H9 (cell line): ENCODE measurements around the gene NAT14. TPM values are rescaled to one million over a fixed set of nuclear protein-coding genes. Genes with fewer than 3 reads are reported as not detected.

ENCODE experiments used
- DNase-seq: peaks from one replicate; pipeline ENCODE4 v3.0.0-alpha.2; 2017
- H2AFZ ChIP-seq: one replicate; pipeline ENCODE4 v1.6.1; 2013; ENCODE audit warnings: mild to moderate bottlenecking, low read length, control low read depth, moderate library complexity
- H2AK5ac ChIP-seq: 2 replicates; pipeline ENCODE4 v1.6.1; 2013; ENCODE audit warnings: low read length, control low read depth, mixed read lengths; ENCODE audit not compliant: insufficient read length
- H2BK120ac ChIP-seq: one replicate; pipeline ENCODE4 v1.6.1; 2013; ENCODE audit warnings: low read depth, mild to moderate bottlenecking, low read length, control low read depth, inconsistent platforms; ENCODE audit not compliant: poor library complexity, severe bottlenecking
- H2BK12ac ChIP-seq: 2 replicates; pipeline ENCODE4 v1.6.1; 2013; ENCODE audit warnings: low read length, control low read depth, mixed read lengths, low read depth; ENCODE audit not compliant: insufficient read length
- H2BK15ac ChIP-seq: 2 replicates; pipeline ENCODE4 v1.6.1; 2013; ENCODE audit warnings: low read depth, low read length, control low read depth
- H2BK20ac ChIP-seq: one replicate; pipeline ENCODE4 v1.6.1; 2013; ENCODE audit warnings: low read depth, mild to moderate bottlenecking, low read length, control low read depth, inconsistent platforms; ENCODE audit not compliant: poor library complexity, severe bottlenecking
- H2BK5ac ChIP-seq: 2 replicates; pipeline ENCODE4 v1.6.1; 2013; ENCODE audit warnings: low read length, control low read depth, mixed read lengths; ENCODE audit not compliant: insufficient read length
- H3K14ac ChIP-seq: 2 replicates; pipeline ENCODE4 v1.6.1; 2013; ENCODE audit warnings: low read length, control low read depth; ENCODE audit not compliant: insufficient read depth
- H3K18ac ChIP-seq: 2 replicates; pipeline ENCODE4 v1.6.1; 2013; ENCODE audit warnings: low read depth, mild to moderate bottlenecking, mixed read lengths, low read length, control low read depth; ENCODE audit not compliant: insufficient read length
- H3K23ac ChIP-seq: 2 replicates; pipeline ENCODE4 v1.6.1; 2013; ENCODE audit warnings: low read length, control low read depth, mixed read lengths, low read depth; ENCODE audit not compliant: insufficient read length
- H3K23me2 ChIP-seq: 2 replicates; pipeline ENCODE4 v1.6.1; 2013; ENCODE audit warnings: low read depth, mild to moderate bottlenecking, mixed read lengths, low read length, control low read depth; ENCODE audit not compliant: insufficient read length, poor library complexity, severe bottlenecking
- H3K27ac ChIP-seq: 2 replicates; pipeline ENCODE4 v1.5.1; 2013; ENCODE audit warnings: low read length, control low read depth, mixed read lengths, low read depth; ENCODE audit not compliant: insufficient read length
- H3K27me3 ChIP-seq: 2 replicates; pipeline ENCODE4 v1.6.1; 2013; ENCODE audit warnings: low read length, control low read depth, inconsistent platforms; ENCODE audit not compliant: insufficient read depth
- H3K4ac ChIP-seq: 2 replicates; pipeline ENCODE4 v1.6.1; 2013; ENCODE audit warnings: low read depth, mild to moderate bottlenecking, control low read depth, inconsistent platforms, low read length, moderate library complexity
- H3K4me1 ChIP-seq: 2 replicates; pipeline ENCODE4 v1.6.1; 2013; ENCODE audit warnings: low read length, control low read depth, inconsistent platforms; ENCODE audit not compliant: insufficient read depth
- H3K4me2 ChIP-seq: 2 replicates; pipeline ENCODE4 v1.6.1; 2013; ENCODE audit warnings: low read length, control low read depth, mixed read lengths; ENCODE audit not compliant: insufficient read length, insufficient read depth
- H3K56ac ChIP-seq: 2 replicates; pipeline ENCODE4 v1.6.1; 2013; ENCODE audit warnings: low read depth, mild to moderate bottlenecking, mixed read lengths, low read length, control low read depth; ENCODE audit not compliant: insufficient read length
- H3K79me1 ChIP-seq: 2 replicates; pipeline ENCODE4 v1.6.1; 2013; ENCODE audit warnings: low read depth, mild to moderate bottlenecking, moderate library complexity, low read length, control low read depth, inconsistent platforms; ENCODE audit not compliant: insufficient read depth, poor library complexity, severe bottlenecking
- H3K79me2 ChIP-seq: 2 replicates; pipeline ENCODE4 v1.6.1; 2013; ENCODE audit warnings: low read length, control low read depth, inconsistent platforms; ENCODE audit not compliant: insufficient read depth
- H3K9ac ChIP-seq: 2 replicates; pipeline ENCODE4 v1.6.1; 2013; ENCODE audit warnings: low read length, control low read depth, mixed read lengths; ENCODE audit not compliant: insufficient read length; ENCODE audit errors: extremely low read depth
- H3K9me3 ChIP-seq: one replicate; pipeline ENCODE4 v1.6.1; 2013; ENCODE audit warnings: low read depth, low read length, inconsistent platforms; ENCODE audit not compliant: control insufficient read depth
- H3T11ph ChIP-seq: one replicate; pipeline ENCODE4 v1.6.1; 2013; ENCODE audit warnings: mild to moderate bottlenecking, low read length, control low read depth, inconsistent platforms
- H4K20me1 ChIP-seq: one replicate; pipeline ENCODE4 v1.6.1; 2013; ENCODE audit not compliant: control insufficient read depth, insufficient read length, insufficient read depth
- H4K5ac ChIP-seq: 2 replicates; pipeline ENCODE4 v1.6.1; 2013; ENCODE audit warnings: low read depth, mild to moderate bottlenecking, mixed read lengths, low read length, control low read depth; ENCODE audit not compliant: insufficient read length
- H4K8ac ChIP-seq: replicated peaks from 2 replicates; pipeline ENCODE4 v1.6.1; 2013; ENCODE audit warnings: low read length, control low read depth, mixed read lengths, low read depth; ENCODE audit not compliant: insufficient read length
- H4K91ac ChIP-seq: 2 replicates; pipeline ENCODE4 v1.6.1; 2013; ENCODE audit warnings: low read depth, mild to moderate bottlenecking, moderate library complexity, mixed read lengths, low read length, control low read depth; ENCODE audit not compliant: insufficient read length
- H3K27ac Mint-ChIP-seq, 3 experiments: 2 replicates in 2 of 3; 3 replicates in 1 of 3; pipeline ENCODE4 v1.8.0; 2020 to 2021; ENCODE audit warnings: mixed read lengths in 3 of 3, mild to moderate bottlenecking in 1 of 3, moderate library complexity in 1 of 3
- H3K27me3 Mint-ChIP-seq: 2 replicates; pipeline ENCODE4 v1.8.0; 2021; ENCODE audit warnings: low read depth, mild to moderate bottlenecking, moderate library complexity, mixed read lengths
- H3K36me3 Mint-ChIP-seq, 3 experiments: 2 replicates in 2 of 3; 3 replicates in 1 of 3; pipeline ENCODE4 v1.8.0; 2020 to 2021; ENCODE audit warnings: low read depth in 3 of 3, mixed read lengths in 3 of 3; ENCODE audit not compliant: insufficient read depth in 1 of 3
- H3K4me1 Mint-ChIP-seq, 2 experiments: 2 replicates each; pipeline ENCODE4 v1.8.0; 2020; ENCODE audit warnings: mixed read lengths in 2 of 2
- H3K4me3 Mint-ChIP-seq, 2 experiments: 2 replicates in 1 of 2; 3 replicates in 1 of 2; pipeline ENCODE4 v1.8.0; 2020 to 2021; ENCODE audit warnings: mild to moderate bottlenecking in 2 of 2, mixed read lengths in 2 of 2, moderate library complexity in 1 of 2
- H3K9me3 Mint-ChIP-seq, 2 experiments: 2 replicates in 1 of 2; 3 replicates in 1 of 2; pipeline ENCODE4 v1.8.0; 2020; ENCODE audit warnings: mild to moderate bottlenecking in 2 of 2, mixed read lengths in 2 of 2, moderate library complexity in 1 of 2
- CTCF ChIP-seq: fragments of 200-600 bp; sonication (generic); conservative IDR thresholded peaks from 3 replicates; pipeline ENCODE4 v1.8.0; 2021; ENCODE audit warnings: antibody characterized with exemption, mild to moderate bottlenecking
- WGBS: extraction: QIAGEN DNeasy Blood & Tissue Kit; methylation state at CpG from one replicate; pipeline ENCODE4 v1.1.7; 2013; ENCODE audit warnings: missing lambda C conversion rate, low lambda C conversion rate, mixed read lengths; ENCODE audit not compliant: insufficient read length; ENCODE audit errors: extremely low coverage; 5-methylcytosine and 5-hydroxymethylcytosine counted together
- total RNA-seq: library from RNA; stranded (reverse); gene quantifications from 2 replicates; pipeline ENCODE4 v1.2.1, GENCODE V29; 2021

The NAT14 gene
- total RNA-seq, 1 experiment from 2014 or later, result 51.2 TPM

GRCh38 chr19:55490478-55491432 is 5.8 kb downstream of the NAT14 start:
- no peak overlapping the region for H3K56ac ChIP-seq
- no peak overlapping the region; the same call in 1 of the 2 replicates for H3K14ac ChIP-seq
- H2BK12ac ChIP-seq, result no peak overlapping the region
- no peak for DNase-seq
- Mint-ChIP-seq H3K27ac (no peak overlapping the region), H3K4me3 (no peak overlapping the region), H3K36me3 (peaks cover 0 to 5% (median 0%) of the 10 kb centered on the region in 3 experiments; a peak in 3 of 7 replicates), H3K4me1 (peaks cover 24 to 42% of the 10 kb centered on the region in 2 experiments), H3K27me3 (peaks cover 9% of the 10 kb centered on the region), H3K9me3 (no peaks in the 10 kb centered on the region)
- no peak overlapping the region for H2BK5ac ChIP-seq
- no CpG with 5 or more reads among the region's 52 CpGs for WGBS
- H4K20me1 ChIP-seq, result no peaks in the 10 kb centered on the region
- H3K18ac ChIP-seq, result no peak overlapping the region
- H2AK5ac ChIP-seq, result no peak overlapping the region
- H3K23me2 ChIP-seq, result peaks cover 8% of the 10 kb centered on the region
- H3K9ac ChIP-seq, result no peak overlapping the region
- no peak overlapping the region for H2BK20ac ChIP-seq
- H3K79me2 ChIP-seq, result no peaks in the 10 kb centered on the region
- no peak overlapping the region for H2BK120ac ChIP-seq
- no peak overlapping the region for H2BK15ac ChIP-seq
- H3K4ac ChIP-seq, result no peak overlapping the region
- H4K8ac ChIP-seq, result no peak overlapping the region
- H4K91ac ChIP-seq, result no peak overlapping the region
- H3K9me3 ChIP-seq, result no peaks in the 10 kb centered on the region
- H3K4me2 ChIP-seq, result no peak overlapping the region
- no peak overlapping the region for H3K27ac ChIP-seq
- peaks cover 3% of the 10 kb centered on the region for H3K4me1 ChIP-seq
- no peak for TF ChIP-seq CTCF
- no peak overlapping the region for H3K23ac ChIP-seq
- no peak overlapping the region for H2AFZ ChIP-seq
- H4K5ac ChIP-seq, result no peak overlapping the region
- H3T11ph ChIP-seq, result no peak overlapping the region
- H3K27me3 ChIP-seq, result no peaks in the 10 kb centered on the region
- H3K79me1 ChIP-seq, result no peaks in the 10 kb centered on the region
